HepG2 (cell line): Measurements from ENCODE around the gene MPIG6B. TPM values are rescaled to one million over a fixed set of nuclear protein-coding genes. Genes with fewer than 3 reads are reported as not detected.

Experiments used
- HIC2 ChIP-seq: sonication (generic); formaldehyde crosslinking; IDR thresholded peaks from 2 replicates; pipeline ENCODE4 v1.9.0; 2022; ENCODE audit warnings: low read depth, missing genetic modification reagents
- ZNF687 ChIP-seq: sonication (generic); formaldehyde crosslinking; IDR thresholded peaks from 2 replicates; pipeline ENCODE4 v1.5.1; 2020; ENCODE audit warnings: mild to moderate bottlenecking, missing genetic modification reagents, moderate library complexity
- microRNA-seq: library from miRNA; unstranded; fragments of <30 nt; microRNA quantifications from one replicate; pipeline ENCODE4, GENCODE V29; 2020
- polyA plus RNA-seq, 8 experiments: library from polyadenylated mRNA; depleted of rRNA in 3 of 8; stranded (reverse) in 7 of 8; unstranded in 1 of 8; fragments of >200 nt; fragmentation: Illumina TruSeq in 4 of 8; extraction: Trizol in 4 of 8; gene quantifications; 2 replicates each; pipeline versions ENCODE4 v1.2.1 to v1.2.3, GENCODE V29; 2011 to 2016; ENCODE audit warnings: low read depth in 4 of 8, missing spikeins in 1 of 8, mixed read lengths in 1 of 8; ENCODE audit not compliant: insufficient read depth in 1 of 8
- small RNA-seq, 3 experiments: library from RNA; depleted of rRNA; stranded (forward); fragments of <200 nt; gene quantifications; one replicate each; pipeline ENCODE3, GENCODE V24; 2012; ENCODE audit warnings: low read depth in 2 of 3, low replicate concordance in 1 of 3; ENCODE audit not compliant: insufficient read length in 3 of 3, insufficient read depth in 2 of 3
- total RNA-seq, 5 experiments: library from RNA; depleted of rRNA; stranded (reverse); fragments of >200 nt; fragmentation: Illumina TruSeq; extraction: Trizol; gene quantifications; 2 replicates each; pipeline ENCODE4 v1.2.3, GENCODE V29; 2016; ENCODE audit warnings: low read depth in 1 of 5
- TF ChIP-seq, protein P1 (sequence below): IDR thresholded peaks from 2 replicates; pipeline ENCODE4 v1.6.1; 2016; ENCODE audit warnings: missing compliant biosample characterization, missing genetic modification reagents, borderline replicate concordance

MPIG6B gene
- total and polyA plus RNA-seq, 2 of the 13 experiments (the other 11 are each of a cell fraction or from before 2014, with no cell fraction given), result not detected

- peak; percentile 83 for TF ChIP-seq ZNF687 (CRISPR knock-in tag)
- TF ChIP-seq, protein P1, sequence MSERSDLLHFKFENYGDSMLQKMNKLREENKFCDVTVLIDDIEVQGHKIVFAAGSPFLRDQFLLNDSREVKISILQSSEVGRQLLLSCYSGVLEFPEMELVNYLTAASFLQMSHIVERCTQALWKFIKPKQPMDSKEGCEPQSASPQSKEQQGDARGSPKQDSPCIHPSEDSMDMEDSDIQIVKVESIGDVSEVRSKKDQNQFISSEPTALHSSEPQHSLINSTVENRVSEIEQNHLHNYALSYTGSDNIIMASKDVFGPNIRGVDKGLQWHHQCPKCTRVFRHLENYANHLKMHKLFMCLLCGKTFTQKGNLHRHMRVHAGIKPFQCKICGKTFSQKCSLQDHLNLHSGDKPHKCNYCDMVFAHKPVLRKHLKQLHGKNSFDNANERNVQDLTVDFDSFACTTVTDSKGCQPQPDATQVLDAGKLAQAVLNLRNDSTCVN (CRISPR knock-in tag), result no peak; the same call in 1 of the 2 replicates
- peak; percentile 76 for TF ChIP-seq HIC2 (CRISPR knock-in tag)
These were observed 52.7 kb downstream of the MPIG6B start (continued) for GRCh38 chr6:31775633-31776484.

Small RNA genes lying within 50 kb of the gene (microRNA-seq; reads per million reads assigned to microRNA genes)
- gene MIR4646, result not detected

Small RNA genes lying within 50 kb of the gene (small RNA-seq; reads per million reads assigned to genes)
- gene LY6G6D (0 reads per million in 3 experiments), gene MIR4646 (0 reads per million in 3 experiments), gene MSH5-SAPCD1 (0 reads per million in 3 experiments), gene RNU6-850P (0 to 0.33 (median 0) reads per million in 3 experiments), gene SAPCD1 (0 to 0.10 (median 0) reads per million in 3 experiments)

Other genes with a start within 250 kb of the MPIG6B start
Only the 30 nearest of the 42 such genes appear.
- gene LTA, start 151.1 kb upstream of the MPIG6B start, total RNA-seq (2016; rRNA removed; fragmentation: Illumina TruSeq; extraction: Trizol), result not detected in 2 replicates
- gene LTA, start 151.1 kb upstream of the MPIG6B start, polyA plus RNA-seq (2011; rRNA removed), result 0.09 TPM in 1 of 2 replicates, not detected in the other
- gene TNF, start 147.8 kb upstream of the MPIG6B start, total RNA-seq (2016; rRNA removed; fragmentation: Illumina TruSeq; extraction: Trizol), result not detected in 2 replicates
- not detected in 2 replicates for gene TNF, start 147.8 kb upstream of the MPIG6B start, polyA plus RNA-seq (2011; rRNA removed)
- gene LTB, start 140.9 kb upstream of the MPIG6B start, total RNA-seq (2016; rRNA removed; fragmentation: Illumina TruSeq; extraction: Trizol), result 0.22 TPM in 1 of 2 replicates, not detected in the other
- gene LTB, start 140.9 kb upstream of the MPIG6B start, polyA plus RNA-seq (2011; rRNA removed), result 0.09 and 0.30 TPM in 2 replicates
- not detected in 2 replicates for gene LST1, start 137.1 kb upstream of the MPIG6B start, total RNA-seq (2016; rRNA removed; fragmentation: Illumina TruSeq; extraction: Trizol)
- gene LST1, start 137.1 kb upstream of the MPIG6B start, polyA plus RNA-seq (2011; rRNA removed), result not detected in 2 replicates
- not detected in 2 replicates for gene NCR3, start 130.4 kb upstream of the MPIG6B start, total RNA-seq (2016; rRNA removed; fragmentation: Illumina TruSeq; extraction: Trizol)
- not detected in 2 replicates for gene NCR3, start 130.4 kb upstream of the MPIG6B start, polyA plus RNA-seq (2011; rRNA removed)
- gene AIF1, start 108.1 kb upstream of the MPIG6B start, total RNA-seq (2016; rRNA removed; fragmentation: Illumina TruSeq; extraction: Trizol), result not detected in 2 replicates
- 1.4 and 1.5 TPM in 2 replicates for gene AIF1, start 108.1 kb upstream of the MPIG6B start, polyA plus RNA-seq (2011; rRNA removed)
- 37.2 and 38.9 TPM in 2 replicates for gene PRRC2A, start 102.7 kb upstream of the MPIG6B start, total RNA-seq (2016; rRNA removed; fragmentation: Illumina TruSeq; extraction: Trizol)
- gene PRRC2A, start 102.7 kb upstream of the MPIG6B start, polyA plus RNA-seq (2011; rRNA removed), result 47.4 and 60.5 TPM in 2 replicates
- gene BAG6, start 70.7 kb upstream of the MPIG6B start, total RNA-seq (2016; rRNA removed; fragmentation: Illumina TruSeq; extraction: Trizol), result 169 and 190 TPM in 2 replicates
- 157 and 184 TPM in 2 replicates for gene BAG6, start 70.7 kb upstream of the MPIG6B start, polyA plus RNA-seq (2011; rRNA removed)
- 52.9 and 98.2 TPM in 2 replicates for gene APOM, start 67.5 kb upstream of the MPIG6B start, total RNA-seq (2016; rRNA removed; fragmentation: Illumina TruSeq; extraction: Trizol)
- gene APOM, start 67.5 kb upstream of the MPIG6B start, polyA plus RNA-seq (2011; rRNA removed), result 1,140 and 1,216 TPM in 2 replicates
- gene C6orf47, start 62.6 kb upstream of the MPIG6B start, total RNA-seq (2016; rRNA removed; fragmentation: Illumina TruSeq; extraction: Trizol), result 15.5 and 18.1 TPM in 2 replicates
- 1.7 and 2.1 TPM in 2 replicates for gene C6orf47, start 62.6 kb upstream of the MPIG6B start, polyA plus RNA-seq (2011; rRNA removed)
- gene GPANK1, start 58.4 kb upstream of the MPIG6B start, total RNA-seq (2016; rRNA removed; fragmentation: Illumina TruSeq; extraction: Trizol), result 22.8 and 25.3 TPM in 2 replicates
- gene GPANK1, start 58.4 kb upstream of the MPIG6B start, polyA plus RNA-seq (2011; rRNA removed), result 14.8 and 15.4 TPM in 2 replicates
- 296 and 316 TPM in 2 replicates for gene CSNK2B, start 57.3 kb upstream of the MPIG6B start, total RNA-seq (2016; rRNA removed; fragmentation: Illumina TruSeq; extraction: Trizol)
- 111 and 116 TPM in 2 replicates for gene CSNK2B, start 57.3 kb upstream of the MPIG6B start, polyA plus RNA-seq (2011; rRNA removed)
- gene LY6G5B, start 53.4 kb upstream of the MPIG6B start, total RNA-seq (2016; rRNA removed; fragmentation: Illumina TruSeq; extraction: Trizol), result 0.73 and 7.8 TPM in 2 replicates
- gene LY6G5B, start 53.4 kb upstream of the MPIG6B start, polyA plus RNA-seq (2011; rRNA removed), result 14.7 and 15.7 TPM in 2 replicates
- 0.33 TPM in 1 of 2 replicates, not detected in the other for gene LY6G5C, start 42.3 kb upstream of the MPIG6B start, total RNA-seq (2016; rRNA removed; fragmentation: Illumina TruSeq; extraction: Trizol)
- gene LY6G5C, start 42.3 kb upstream of the MPIG6B start, polyA plus RNA-seq (2011; rRNA removed), result 0.50 and 0.55 TPM in 2 replicates
- 16.2 and 43.5 TPM in 2 replicates for gene ABHD16A, start 20.0 kb upstream of the MPIG6B start, total RNA-seq (2016; rRNA removed; fragmentation: Illumina TruSeq; extraction: Trizol)
- 45.4 and 49.0 TPM in 2 replicates for gene ABHD16A, start 20.0 kb upstream of the MPIG6B start, polyA plus RNA-seq (2011; rRNA removed)
- not detected in 2 replicates for gene LY6G6F, start 16.5 kb upstream of the MPIG6B start, total RNA-seq (2016; rRNA removed; fragmentation: Illumina TruSeq; extraction: Trizol)
- not detected in 2 replicates for gene LY6G6F, start 16.5 kb upstream of the MPIG6B start, polyA plus RNA-seq (2011; rRNA removed)
- not detected in 2 replicates for gene LY6G6D, start 8.0 kb upstream of the MPIG6B start, total RNA-seq (2016; rRNA removed; fragmentation: Illumina TruSeq; extraction: Trizol)
- gene LY6G6D, start 8.0 kb upstream of the MPIG6B start, polyA plus RNA-seq (2011; rRNA removed), result not detected in 2 replicates
- not detected in 2 replicates for gene LY6G6C, start 1.6 kb upstream of the MPIG6B start, total RNA-seq (2016; rRNA removed; fragmentation: Illumina TruSeq; extraction: Trizol)
- gene LY6G6C, start 1.6 kb upstream of the MPIG6B start, polyA plus RNA-seq (2011; rRNA removed), result 0.15 and 0.21 TPM in 2 replicates
- gene DDAH2, start 5.9 kb downstream of the MPIG6B start, total RNA-seq (2016; rRNA removed; fragmentation: Illumina TruSeq; extraction: Trizol), result 14.4 and 16.4 TPM in 2 replicates
- gene DDAH2, start 5.9 kb downstream of the MPIG6B start, polyA plus RNA-seq (2011; rRNA removed), result 21.1 and 21.9 TPM in 2 replicates
- 445 and 602 TPM in 2 replicates for gene CLIC1, start 13.2 kb downstream of the MPIG6B start, total RNA-seq (2016; rRNA removed; fragmentation: Illumina TruSeq; extraction: Trizol)
- 891 and 997 TPM in 2 replicates for gene CLIC1, start 13.2 kb downstream of the MPIG6B start, polyA plus RNA-seq (2011; rRNA removed)
- 2.5 and 10.2 TPM in 2 replicates for gene MSH5, start 16.6 kb downstream of the MPIG6B start, total RNA-seq (2016; rRNA removed; fragmentation: Illumina TruSeq; extraction: Trizol)
- 28.3 and 38.7 TPM in 2 replicates for gene MSH5, start 16.6 kb downstream of the MPIG6B start, polyA plus RNA-seq (2011; rRNA removed)
- 0.56 and 2.5 TPM in 2 replicates for gene SAPCD1, start 39.3 kb downstream of the MPIG6B start, total RNA-seq (2016; rRNA removed; fragmentation: Illumina TruSeq; extraction: Trizol)
- 3.9 and 5.3 TPM in 2 replicates for gene SAPCD1, start 39.3 kb downstream of the MPIG6B start, polyA plus RNA-seq (2011; rRNA removed)
- 0.79 and 0.86 TPM in 2 replicates for gene VWA7, start 54.0 kb downstream of the MPIG6B start, total RNA-seq (2016; rRNA removed; fragmentation: Illumina TruSeq; extraction: Trizol)
- gene VWA7, start 54.0 kb downstream of the MPIG6B start, polyA plus RNA-seq (2011; rRNA removed), result 3.3 and 4.4 TPM in 2 replicates
- 56.1 and 59.2 TPM in 2 replicates for gene VARS1, start 72.4 kb downstream of the MPIG6B start, total RNA-seq (2016; rRNA removed; fragmentation: Illumina TruSeq; extraction: Trizol)
- 14.7 and 19.9 TPM in 2 replicates for gene VARS1, start 72.4 kb downstream of the MPIG6B start, polyA plus RNA-seq (2011; rRNA removed)
- gene LSM2, start 83.6 kb downstream of the MPIG6B start, total RNA-seq (2016; rRNA removed; fragmentation: Illumina TruSeq; extraction: Trizol), result 90.5 and 93.7 TPM in 2 replicates
- 64.7 and 69.4 TPM in 2 replicates for gene LSM2, start 83.6 kb downstream of the MPIG6B start, polyA plus RNA-seq (2011; rRNA removed)
- 0.55 and 0.94 TPM in 2 replicates for gene HSPA1L, start 91.9 kb downstream of the MPIG6B start, total RNA-seq (2016; rRNA removed; fragmentation: Illumina TruSeq; extraction: Trizol)
- gene HSPA1L, start 91.9 kb downstream of the MPIG6B start, polyA plus RNA-seq (2011; rRNA removed), result 0.78 and 1.0 TPM in 2 replicates
- 83.5 and 85.0 TPM in 2 replicates for gene HSPA1A, start 92.2 kb downstream of the MPIG6B start, total RNA-seq (2016; rRNA removed; fragmentation: Illumina TruSeq; extraction: Trizol)
- 44.5 and 80.9 TPM in 2 replicates for gene HSPA1A, start 92.2 kb downstream of the MPIG6B start, polyA plus RNA-seq (2011; rRNA removed)
- gene HSPA1B, start 104.4 kb downstream of the MPIG6B start, total RNA-seq (2016; rRNA removed; fragmentation: Illumina TruSeq; extraction: Trizol), result 186 and 189 TPM in 2 replicates
- 26.0 and 57.2 TPM in 2 replicates for gene HSPA1B, start 104.4 kb downstream of the MPIG6B start, polyA plus RNA-seq (2011; rRNA removed)
- 139 and 297 TPM in 2 replicates for gene NEU1, start 139.4 kb downstream of the MPIG6B start, total RNA-seq (2016; rRNA removed; fragmentation: Illumina TruSeq; extraction: Trizol)
- gene NEU1, start 139.4 kb downstream of the MPIG6B start, polyA plus RNA-seq (2011; rRNA removed), result 202 and 215 TPM in 2 replicates
- 5.6 and 5.9 TPM in 2 replicates for gene SLC44A4, start 155.6 kb downstream of the MPIG6B start, total RNA-seq (2016; rRNA removed; fragmentation: Illumina TruSeq; extraction: Trizol)
- 3.5 and 3.6 TPM in 2 replicates for gene SLC44A4, start 155.6 kb downstream of the MPIG6B start, polyA plus RNA-seq (2011; rRNA removed)